ENCODE measurements around the gene TARDBP. TPM values are rescaled to one million over a fixed set of nuclear protein-coding genes. Genes with fewer than 3 reads are reported as not detected.

The TARDBP gene
- total RNA-seq, 4 donors from 2014 or later, result 118 to 265 (median 172) TPM

- intact Hi-C loops (cut with DNase I), result no loop called here
- WGBS, 2 donors, result 62 to 64% methylated on average over 14 of the region's 14 CpGs
- no peak for TF ChIP-seq CTCF (IDR thresholded peaks at IDR 0.05)
- no peak for TF ChIP-seq POLR2A (IDR thresholded peaks at IDR 0.05)
Measured at GRCh38 chr1:10969267-10969970, 43.0 kb upstream of the TARDBP start.

GRCh38 chr1:10969971-10970332 is 42.5 kb upstream of the TARDBP start:
- Histone ChIP-seq H3K27me3 (no peaks in the 10 kb centered on the region), H3K4me1 (peaks cover 5 to 13% of the 10 kb centered on the region in 2 donors), H3K36me3 (no peaks in the 10 kb centered on the region), H3K4me3 (replicated peaks in 1 of 3) (no peak overlapping the region), H3K9me3 (no peaks in the 10 kb centered on the region), H3K27ac (no peak overlapping the region)
- DNase-seq, result no peak
- intact Hi-C loops (cut with DNase I), result no loop called here
- no peak for TF ChIP-seq CTCF (IDR thresholded peaks at IDR 0.05)
- TF ChIP-seq POLR2A (IDR thresholded peaks at IDR 0.05), result no peak
- 40 to 42% methylated on average over 2 of the region's 2 CpGs for WGBS, 2 donors

More at GRCh38 chr1:10969267-10969970, 43.0 kb upstream of the TARDBP start:
- Histone ChIP-seq H3K27me3 (no peaks in the 10 kb centered on the region), H3K9me3 (no peaks in the 10 kb centered on the region), H3K4me1 (peaks cover 5 to 13% of the 10 kb centered on the region in 2 donors), H3K36me3 (no peaks in the 10 kb centered on the region), H3K4me3 (replicated peaks in 1 of 3) (no peak overlapping the region), H3K27ac (no peak overlapping the region)
- DNase-seq, result no peak

GRCh38 chr1:10973552-10973951 is 38.9 kb upstream of the TARDBP start:
- Histone ChIP-seq H3K4me3 (replicated peaks in 1 of 3) (no peak overlapping the region), H3K27me3 (no peaks in the 10 kb centered on the region), H3K36me3 (no peaks in the 10 kb centered on the region), H3K27ac (no peak overlapping the region), H3K4me1 (no peaks in the 10 kb centered on the region), H3K9me3 (no peaks in the 10 kb centered on the region)
- no peak for TF ChIP-seq POLR2A (IDR thresholded peaks at IDR 0.05)
- no peak for TF ChIP-seq CTCF (IDR thresholded peaks at IDR 0.05)
- intact Hi-C loops (cut with DNase I), result no loop called here
- DNase-seq, result no peak
- whole genome bisulfite sequencing, 2 donors, result 33 to 43% methylated on average over 4 to 6 of the region's 10 CpGs

GRCh38 chr1:10973956-10974881 is 38.2 kb upstream of the TARDBP start:
- H3K27me3 ChIP-seq, result no peaks in the 10 kb centered on the region

More at GRCh38 chr1:10973956-10974881, 38.2 kb upstream of the TARDBP start:
- intact Hi-C loops (cut with DNase I), result no loop called here
- Histone ChIP-seq H3K9me3 (no peaks in the 10 kb centered on the region), H3K36me3 (no peaks in the 10 kb centered on the region), H3K4me3 (replicated peaks in 1 of 3) (no peak overlapping the region), H3K27ac (no peak overlapping the region), H3K4me1 (peaks cover 0 to under 1% of the 10 kb centered on the region in 2 donors)
- 91% methylated on average over 17 of the region's 17 CpGs for WGBS, 2 donors
- no peak for DNase-seq
- TF ChIP-seq POLR2A (IDR thresholded peaks at IDR 0.05) (no peak), CTCF (IDR thresholded peaks at IDR 0.05) (no peak)
